ENCODE results near the gene CCL23.

The CCL23 gene

DNA sequence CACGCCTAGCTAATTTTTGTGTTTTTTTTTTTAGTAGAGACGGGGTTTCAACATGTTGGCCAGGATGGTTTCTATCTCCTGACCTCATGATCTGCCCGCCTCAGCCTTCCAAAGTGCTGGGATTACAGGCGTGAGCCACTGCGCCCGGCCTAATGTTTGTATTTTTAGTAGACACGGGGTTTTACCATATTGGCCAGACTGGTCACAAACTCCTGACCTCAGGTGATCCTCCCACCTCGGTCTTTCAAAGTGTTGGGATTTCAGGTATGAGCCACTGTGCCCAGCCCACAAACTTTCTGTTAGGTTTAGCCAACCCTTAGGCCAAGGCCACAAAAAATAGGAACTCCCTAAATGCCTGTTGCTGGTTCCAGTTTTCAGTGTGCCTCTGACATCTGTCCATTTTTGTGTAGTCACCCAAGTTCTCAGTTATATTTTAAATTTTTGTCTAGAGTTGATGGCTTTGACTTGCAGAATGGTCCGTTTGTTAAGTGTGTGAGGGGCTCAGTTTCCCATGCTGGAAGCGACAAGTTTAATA lies 49.2 kb downstream of the CCL23 start:
- no peak for DNase-seq

DNA sequence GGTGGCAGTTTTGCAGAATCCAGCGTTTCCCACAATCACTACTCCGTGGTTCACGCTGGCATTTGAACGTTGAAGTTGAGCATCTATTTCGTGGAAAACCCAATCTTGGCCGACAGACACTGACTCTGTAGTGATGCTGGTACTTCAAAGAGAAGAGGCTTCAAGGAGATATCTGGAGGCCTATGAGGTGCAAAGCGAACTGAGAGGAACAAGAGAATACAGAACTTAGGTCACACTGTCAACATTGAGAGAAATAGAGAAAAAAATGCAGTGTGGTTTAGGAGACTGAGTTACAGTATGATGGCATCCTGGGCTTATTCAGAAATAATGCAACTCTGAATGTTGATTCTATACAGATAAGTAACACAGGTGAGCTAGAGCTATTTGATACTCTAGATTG lies 52.5 kb downstream of the CCL23 start:
- no peak for DNase-seq

DNA sequence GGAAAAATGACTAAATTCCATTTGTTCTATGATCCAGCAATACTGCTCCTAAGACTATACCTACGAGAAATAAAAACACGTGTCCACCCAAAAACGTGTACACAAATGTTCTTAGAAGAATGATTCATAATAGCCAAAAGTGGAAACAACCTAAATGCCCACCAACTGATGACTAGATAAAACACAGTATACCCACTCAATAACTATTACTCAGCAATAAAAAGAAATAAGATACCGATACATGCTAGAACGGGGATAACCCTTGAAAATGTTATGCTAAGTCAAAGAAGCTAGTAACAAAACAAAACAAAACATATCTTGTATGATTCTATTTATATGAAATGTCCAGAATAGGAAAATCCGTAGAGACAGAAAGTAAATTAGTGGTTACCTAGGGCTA lies 54.1 kb downstream of the CCL23 start:
- no peak for DNase-seq
